GM21723 (cell line): ENCODE results near the gene DEPDC5.

Experiments used
- ATAC-seq: cut with Tn5 transposase; IDR thresholded peaks from one replicate; pipeline ENCODE4 v1.9.1; 2021; ENCODE audit warnings: mild to moderate bottlenecking, moderate library complexity; ENCODE audit not compliant: unreplicated experiment

DEPDC5 gene

DNA sequence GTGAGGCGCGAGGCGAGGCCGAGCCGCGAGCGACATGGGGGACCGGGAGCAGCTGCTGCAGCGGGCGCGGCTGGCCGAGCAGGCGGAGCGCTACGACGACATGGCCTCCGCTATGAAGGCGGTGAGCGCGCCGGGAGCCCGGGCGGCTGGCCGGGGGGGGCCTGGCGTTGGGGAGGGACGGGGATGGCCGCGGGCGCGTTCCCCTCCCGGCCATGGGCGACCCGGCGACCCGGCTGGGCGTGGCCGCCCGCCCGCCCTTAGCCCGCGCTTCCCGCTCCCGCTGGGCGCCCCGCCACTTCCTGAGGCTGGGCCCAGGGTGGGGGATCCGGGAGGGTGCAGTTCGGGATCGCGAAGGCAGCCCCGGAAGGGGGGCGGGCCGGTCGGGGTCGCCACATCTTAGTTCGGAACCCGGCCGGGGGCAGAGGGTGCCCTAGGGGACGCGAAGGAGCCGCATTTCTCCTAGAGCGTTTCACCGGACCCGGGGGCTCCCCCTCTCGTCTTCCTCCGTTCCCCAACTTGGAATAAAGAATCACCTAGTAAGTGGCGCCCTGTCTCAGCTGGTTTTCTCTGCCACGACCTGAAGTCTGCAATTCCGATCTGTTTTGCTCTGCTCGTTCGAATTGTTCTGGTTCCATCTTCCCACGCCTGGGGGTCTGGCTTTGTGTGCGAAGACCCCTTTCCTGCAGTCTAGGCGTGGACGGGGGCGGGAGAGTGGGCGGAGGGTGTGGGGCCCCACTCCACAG is 191.1 kb downstream of the DEPDC5 start:
- peak; percentile 30 for ATAC-seq

- no peak for ATAC-seq
These were observed 191.6 kb downstream of the DEPDC5 start for GRCh38 chr22:31945443-31945855.

- ATAC-seq: no peak
These were observed 192.3 kb downstream of the DEPDC5 start for GRCh38 chr22:31945971-31946680.

DNA sequence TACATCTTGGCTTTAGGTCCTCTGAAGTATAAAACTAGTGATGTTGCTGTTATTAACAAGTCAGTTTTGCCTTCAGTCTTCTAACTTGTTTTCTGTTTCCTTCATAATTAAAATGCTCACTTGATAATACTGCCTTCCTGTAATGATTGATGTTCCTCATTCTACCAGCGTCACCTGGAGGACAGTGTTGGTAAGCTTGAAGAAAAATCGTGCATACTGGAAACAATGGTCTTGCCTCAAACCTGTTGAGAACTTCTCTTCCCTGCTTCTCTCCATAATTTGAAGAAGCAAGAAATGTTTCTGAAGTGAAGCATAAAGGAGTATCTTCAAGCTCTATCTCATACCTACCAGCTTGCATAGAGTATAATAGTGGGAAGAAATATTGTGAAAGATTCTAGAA is 193.5 kb downstream of the DEPDC5 start:
- ATAC-seq: no peak

DNA sequence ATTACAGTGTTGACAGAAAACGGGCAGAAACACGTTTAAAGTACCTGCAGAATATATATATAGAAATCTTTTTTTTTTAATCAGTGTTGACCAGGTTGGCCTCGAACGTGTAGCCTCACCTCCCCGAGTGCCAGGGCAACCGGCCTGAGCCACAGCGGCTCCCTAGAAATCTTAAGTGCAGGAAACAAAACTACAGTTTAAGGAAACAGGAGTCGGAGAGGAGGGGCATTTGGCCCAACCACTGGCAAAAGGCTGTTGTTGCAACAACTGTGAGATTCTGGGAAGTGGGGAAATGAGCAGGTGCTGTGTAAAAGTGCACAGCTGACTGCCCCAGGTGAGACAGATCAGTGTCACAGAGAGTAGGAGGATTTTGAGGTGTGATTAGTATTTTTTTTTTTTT is 194.2 kb downstream of the DEPDC5 start:
- no peak for ATAC-seq

DNA sequence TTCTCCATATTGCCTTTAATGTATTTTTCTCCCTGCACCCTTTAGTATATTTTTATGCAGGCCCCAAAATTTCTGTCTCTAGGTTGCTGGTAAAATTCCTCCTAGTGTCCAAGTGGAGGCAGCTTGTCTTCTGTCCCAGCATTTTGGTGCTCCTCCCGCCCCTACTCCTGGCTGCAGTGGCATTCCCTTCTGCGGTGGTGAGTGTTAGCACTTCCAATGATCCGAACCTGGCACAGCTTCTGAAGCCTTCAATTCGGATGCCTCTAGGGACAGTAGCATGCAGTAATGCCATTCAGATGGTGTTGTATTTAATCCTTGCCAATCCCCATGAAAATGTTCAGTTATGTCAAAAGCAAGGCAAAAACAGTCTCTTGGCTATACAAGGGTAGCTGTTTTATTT is 196.4 kb downstream of the DEPDC5 start:
- no peak for ATAC-seq

DNA sequence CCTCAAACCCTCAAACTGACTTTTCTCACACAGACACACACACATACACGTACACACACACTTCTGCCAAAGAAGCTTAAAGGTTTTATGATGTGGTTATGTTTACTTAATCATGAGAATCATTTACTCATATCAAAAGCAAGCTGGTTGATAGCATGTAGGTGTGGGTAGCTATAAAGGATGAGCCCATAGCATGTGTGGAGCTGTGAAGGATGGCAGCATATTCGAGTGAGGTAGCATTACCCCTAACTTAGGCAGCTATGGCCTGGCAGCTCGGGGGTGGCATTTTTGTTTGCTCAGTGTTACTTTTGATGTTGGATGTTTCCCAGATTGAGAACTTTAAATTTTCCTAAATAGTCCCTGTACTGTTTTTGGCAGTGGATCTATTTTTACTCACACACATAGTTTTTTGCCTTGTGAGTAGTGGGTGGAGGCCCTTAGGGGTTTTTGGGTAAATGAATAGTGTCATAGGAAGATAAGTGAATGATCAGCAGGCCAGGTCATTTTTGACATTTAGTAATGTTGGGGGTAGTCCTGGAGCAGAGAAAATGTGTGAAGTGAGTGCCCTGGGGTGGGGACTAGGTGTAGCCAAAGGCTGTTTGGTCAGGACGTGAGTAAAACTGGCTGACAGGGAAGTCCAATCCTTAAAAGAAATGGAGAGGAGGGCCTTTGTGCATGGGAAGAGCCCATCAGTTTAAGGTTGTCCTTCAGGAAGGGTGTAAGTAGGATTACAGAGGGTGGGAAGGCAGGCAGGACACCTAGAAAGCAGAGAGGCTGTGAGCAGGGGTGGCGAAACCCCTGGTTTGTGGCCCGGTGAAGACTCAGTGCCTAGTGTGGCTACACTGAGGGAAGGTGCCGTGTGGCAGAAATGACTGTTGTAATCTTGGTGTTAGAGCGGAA is 197.6 kb downstream of the DEPDC5 start:
- no peak for ATAC-seq

DNA sequence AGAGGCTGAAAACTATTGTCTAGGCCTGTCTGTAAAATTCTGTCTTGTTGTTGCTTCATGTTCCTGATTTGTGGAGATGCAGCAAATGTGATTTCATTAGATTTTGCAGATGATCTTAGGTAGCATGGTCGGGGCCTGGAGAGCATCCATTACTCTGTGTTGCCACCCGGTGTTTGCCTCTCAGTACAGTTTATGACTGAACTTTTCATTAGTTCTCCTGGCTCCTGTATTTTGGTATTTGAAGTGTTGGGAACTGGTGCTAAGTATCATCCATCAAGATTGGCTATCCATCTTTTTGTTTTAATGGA is 198.2 kb downstream of the DEPDC5 start:
- no peak for ATAC-seq

- no peak for ATAC-seq
These were observed 198.7 kb downstream of the DEPDC5 start for GRCh38 chr22:31952472-31952871.

GRCh38 chr22:31953261-31953660 is 199.4 kb downstream of the DEPDC5 start:
- no peak for ATAC-seq

DNA sequence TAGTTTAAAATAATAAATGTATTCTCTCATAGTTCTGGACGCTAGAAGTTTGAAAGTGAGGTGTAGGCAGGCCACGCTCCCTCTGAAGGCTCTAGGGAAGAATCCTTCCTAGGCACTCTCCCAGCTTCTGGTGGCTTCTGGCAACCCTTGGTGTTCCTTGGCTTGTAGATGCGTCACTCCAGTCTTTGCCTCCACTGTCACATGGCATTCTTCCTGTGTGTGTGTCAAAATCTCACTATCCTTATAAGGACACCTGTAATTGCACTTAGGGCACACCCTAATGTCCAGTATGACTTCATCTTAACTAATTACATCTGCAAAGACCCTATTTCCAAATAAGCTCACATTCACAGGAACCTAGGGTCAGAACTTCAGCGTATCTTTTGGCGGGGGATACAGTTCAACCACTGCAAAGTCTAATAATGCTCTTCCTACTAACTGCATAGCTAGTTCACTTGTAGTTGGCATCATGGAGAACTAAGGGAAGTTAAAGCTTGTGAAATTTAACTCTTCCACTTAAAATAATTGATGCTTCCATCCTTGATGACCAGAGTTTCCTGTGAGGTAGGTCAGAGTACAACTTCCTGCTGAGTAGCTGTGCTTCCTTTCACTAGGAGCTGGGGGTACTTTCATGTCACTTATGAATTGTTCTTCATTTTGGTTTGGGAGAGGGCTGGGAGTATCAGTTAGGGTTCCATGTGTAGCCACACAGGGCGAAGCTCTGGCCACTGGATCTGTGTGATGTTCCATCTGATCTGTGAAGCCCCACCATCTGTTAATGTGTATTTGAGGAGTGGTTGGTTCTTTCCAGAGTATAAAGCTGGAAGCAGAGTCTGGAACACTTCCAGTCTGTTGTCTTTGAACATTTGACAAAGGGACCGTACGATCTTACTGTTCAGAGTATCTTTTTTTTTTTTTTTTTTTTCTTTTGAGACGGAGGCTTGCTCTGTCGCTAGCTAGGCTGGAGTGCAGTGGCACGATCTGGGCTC is 201.0 kb downstream of the DEPDC5 start:
- no peak for ATAC-seq

DNA sequence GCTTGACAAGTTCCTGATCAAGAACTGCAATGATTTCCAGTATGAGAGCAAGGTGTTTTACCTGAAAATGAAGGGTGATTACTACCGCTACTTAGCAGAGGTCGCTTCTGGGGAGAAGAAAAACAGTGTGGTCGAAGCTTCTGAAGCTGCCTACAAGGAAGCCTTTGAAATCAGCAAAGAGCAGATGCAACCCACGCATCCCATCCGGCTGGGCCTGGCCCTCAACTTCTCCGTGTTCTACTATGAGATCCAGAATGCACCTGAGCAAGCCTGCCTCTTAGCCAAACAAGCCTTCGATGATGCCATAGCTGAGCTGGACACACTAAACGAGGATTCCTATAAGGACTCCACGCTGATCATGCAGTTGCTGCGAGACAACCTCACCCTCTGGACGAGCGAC is 202.5 kb downstream of the DEPDC5 start:
- no peak for ATAC-seq
